Activated CD8-positive, alpha-beta T cell treated with anti-CD3 and anti-CD28 coated beads, Interleukin-2, amount 10 ng/mL, durations not matched to agents 7 days and 5 days (primary cell): Measurements from ENCODE around the gene ASB12. TPM values are rescaled to one million over a fixed set of nuclear protein-coding genes. Genes with fewer than 3 reads are reported as not detected.

Source experiments
- ATAC-seq: fragments of 150-1000 bp; cut with Tn5 transposase; one replicate; pipeline ENCODE4 v1.10.0; 2021; ENCODE audit warnings: moderate library complexity
- CTCF ChIA-PET: fragments of 350-600 bp; sonication (Branson Sonifier 250); formaldehyde crosslinking; loops from one replicate; lab custom pipeline; 2021; ENCODE audit warnings: antibody characterized with exemption; lab: Charles Lee
- POLR2A ChIA-PET: fragments of 350-600 bp; sonication (Branson Sonifier 250); formaldehyde crosslinking; loops from one replicate; lab custom pipeline; 2021; ENCODE audit warnings: antibody characterized with exemption; lab: Charles Lee
- DNase-seq: peaks from one replicate; pipeline ENCODE4 v3.0.0-alpha.2; 2020
- H3K27ac Mint-ChIP-seq: one replicate; pipeline ENCODE4 v1.8.0; 2021; ENCODE audit warnings: mild to moderate bottlenecking, mixed read lengths
- H3K27me3 Mint-ChIP-seq: one replicate; pipeline ENCODE4 v1.8.0; 2021; ENCODE audit warnings: low read depth, mixed read lengths
- H3K36me3 Mint-ChIP-seq: one replicate; pipeline ENCODE4 v1.8.0; 2021; ENCODE audit warnings: low read depth, mixed read lengths
- H3K4me1 Mint-ChIP-seq: one replicate; pipeline ENCODE4 v1.8.0; 2021; ENCODE audit warnings: low read depth, mixed read lengths
- H3K4me3 Mint-ChIP-seq: one replicate; pipeline ENCODE4 v1.8.0; 2021; ENCODE audit warnings: mild to moderate bottlenecking, mixed read lengths
- H3K9me3 Mint-ChIP-seq: one replicate; pipeline ENCODE4 v1.8.0; 2022; ENCODE audit warnings: mixed read lengths; ENCODE audit not compliant: insufficient read depth
- total RNA-seq, 2 experiments: library from RNA; stranded (reverse); gene quantifications; one replicate each; pipeline ENCODE4 v1.2.3, GENCODE V29; 2021

ASB12 gene
- total RNA-seq, 2 experiments from 2014 or later: not detected

DNA sequence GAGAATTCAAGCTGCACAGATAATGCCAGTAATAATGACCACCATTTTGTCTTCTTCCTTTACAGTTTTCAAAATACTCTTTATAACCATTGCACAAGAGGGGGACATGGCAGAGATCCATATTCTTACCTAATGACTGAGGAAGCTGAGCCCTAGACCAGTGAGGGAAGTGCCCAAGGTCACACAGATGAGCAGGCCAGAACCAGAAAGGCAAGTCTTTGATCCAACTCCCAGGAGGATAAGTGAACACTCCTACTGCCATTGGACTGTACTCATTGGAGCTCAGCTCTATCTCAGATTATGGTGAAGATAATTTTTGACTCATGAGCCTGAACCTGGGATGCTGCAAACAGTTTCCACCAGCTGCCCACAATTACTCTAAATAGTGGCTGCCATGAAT, 53.5 kb downstream of the ASB12 start:
- ChIA-PET CTCF (no interaction called here), POLR2A (no interaction called here)
- Mint-ChIP-seq H3K27me3 (no peaks in the 10 kb centered on the region), H3K4me1 (no peaks in the 10 kb centered on the region), H3K27ac (no peak overlapping the region), H3K4me3 (no peak overlapping the region), H3K9me3 (no peaks in the 10 kb centered on the region), H3K36me3 (no peaks in the 10 kb centered on the region)
- ATAC-seq (no peak), DNase-seq (no peak)

Other genes with a start within 250 kb of the ASB12 start
- gene AMER1, start 24.9 kb downstream of the ASB12 start, total RNA-seq: 1 to 10 TPM; 3.7 to 3.8 TPM
- 1 to 10 TPM; 4.0 to 4.8 TPM for gene MTMR8, start 164.8 kb upstream of the ASB12 start, total RNA-seq